ENCODE data around the gene USP19.
A peak's percentile ranks its signal among the peaks of the same experiment; 100 is the strongest.

USP19 gene

GRCh38 chr3:49120438-49121131 lies at the start of gene USP19:
Gene USP19, minus strand, starts transcription at chr3:49120823. Its CDS starts 1,678 bp downstream, at chr3:49119145.
- Histone ChIP-seq H3K27me3 (replicated peaks; ENCODE audit: control insufficient read depth, insufficient read depth, low read length) (no peaks in the 10 kb centered on the region), H3K4me3 (replicated peaks; ENCODE audit: low read depth, low read length) (peak within 1 kb of the TSS; percentile 79), H3K36me3 (ENCODE audit: control insufficient read depth, insufficient read depth, low read length) (peaks cover 18% of the 10 kb centered on the region)
- DNase-seq (ENCODE audit: extremely low read depth, insufficient read length): peak; percentile 98
- TF ChIP-seq CTCF (IDR thresholded peaks at IDR 0.05; ENCODE audit: insufficient read depth, low read length, poor library complexity, severe bottlenecking): no peak

- TF ChIP-seq CTCF (IDR thresholded peaks at IDR 0.05; ENCODE audit: insufficient read depth, low read length, poor library complexity, severe bottlenecking): no peak
- DNase-seq (ENCODE audit: extremely low read depth, insufficient read length): no peak
- Histone ChIP-seq H3K36me3 (ENCODE audit: control insufficient read depth, insufficient read depth, low read length) (peaks cover 15% of the 10 kb centered on the region), H3K27me3 (replicated peaks; ENCODE audit: control insufficient read depth, insufficient read depth, low read length) (no peaks in the 10 kb centered on the region), H3K4me3 (replicated peaks; ENCODE audit: low read depth, low read length) (peak overlapping the region; percentile 94)
Measured at GRCh38 chr3:49166752-49167556, 46.3 kb upstream of the USP19 start.

- H3K4me3 ChIP-seq (replicated peaks; ENCODE audit: low read depth, low read length): peak within 1 kb of the TSS; percentile 94
- DNase-seq (ENCODE audit: extremely low read depth, insufficient read length): peak; percentile 86
- no peak for TF ChIP-seq CTCF (IDR thresholded peaks at IDR 0.05; ENCODE audit: insufficient read depth, low read length, poor library complexity, severe bottlenecking)
- H3K27me3 ChIP-seq (replicated peaks; ENCODE audit: control insufficient read depth, insufficient read depth, low read length): no peaks in the 10 kb centered on the region
- peaks cover 19% of the 10 kb centered on the region for H3K36me3 ChIP-seq (ENCODE audit: control insufficient read depth, insufficient read depth, low read length)
Measured at GRCh38 chr3:49165771-49166751, 45.4 kb upstream of the USP19 start, which contains the start of gene CCDC71. Gene CCDC71, minus strand, starts transcription at chr3:49166331. Its CDS starts 2,123 bp downstream, at chr3:49164208.

GRCh38 chr3:49164983-49165720 lies 44.5 kb upstream of the USP19 start:
- DNase-seq (ENCODE audit: extremely low read depth, insufficient read length): no peak

More at GRCh38 chr3:49164983-49165720, 44.5 kb upstream of the USP19 start:
- TF ChIP-seq CTCF (IDR thresholded peaks at IDR 0.05; ENCODE audit: insufficient read depth, low read length, poor library complexity, severe bottlenecking): no peak
- Histone ChIP-seq H3K27me3 (replicated peaks; ENCODE audit: control insufficient read depth, insufficient read depth, low read length) (no peaks in the 10 kb centered on the region), H3K4me3 (replicated peaks; ENCODE audit: low read depth, low read length) (peak overlapping the region; percentile 94), H3K36me3 (ENCODE audit: control insufficient read depth, insufficient read depth, low read length) (peaks cover 19% of the 10 kb centered on the region)

Data from GM06990 (cell line).